GM23338 (cell line): ENCODE data around the gene DNAL1.

ENCODE experiments used
- CTCF ChIP-seq, 2 experiments: fragments of 200-600 bp in 1 of 2; sonication (generic) in 1 of 2; conservative IDR thresholded peaks; 2 replicates each; pipeline versions ENCODE4 v1.5.1 to v1.6.1; 2016 to 2017; ENCODE audit warnings: antibody characterized with exemption in 2 of 2, low read depth in 2 of 2, mild to moderate bottlenecking in 2 of 2, moderate library complexity in 1 of 2
- EZH2 ChIP-seq: fragments of 200-600 bp; sonication (generic); IDR thresholded peaks from one replicate; pipeline ENCODE4 v1.8.0; 2017; ENCODE audit warnings: antibody characterized with exemption, mild to moderate bottlenecking, low read depth; ENCODE audit not compliant: unreplicated experiment
- JUNB ChIP-seq: IDR thresholded peaks from one replicate; pipeline ENCODE4 v1.6.1; 2016; ENCODE audit warnings: antibody characterized with exemption; ENCODE audit not compliant: unreplicated experiment

GRCh38 chr14:73745571-73746519 lies 101.1 kb downstream of the DNAL1 start:
- TF ChIP-seq CTCF (conservative IDR thresholded peaks at IDR 0.05; ENCODE audit: low read depth in 2 of 2), result no peak
- TF ChIP-seq EZH2, result no peak
- no peak for TF ChIP-seq JUNB
